GM12891 (cell line): ENCODE measurements around the gene BANK1.
"Not testable (repeated sequence)": the region's sequence is repeated elsewhere in the genome, so short reads cannot be mapped to it uniquely, and the experiment has no call there.

Source experiments
- PAX5 ChIP-seq: IDR thresholded peaks from 2 replicates; pipeline ENCODE4 v1.6.1; 2011; ENCODE audit warnings: low read length, moderate library complexity, mild to moderate bottlenecking; ENCODE audit not compliant: insufficient read depth, severe bottlenecking
- POLR2A ChIP-seq: IDR thresholded peaks from 2 replicates; pipeline ENCODE4 v1.6.1; 2011; ENCODE audit warnings: low read depth, low read length, control low read depth
- POLR2AphosphoS5 ChIP-seq: IDR thresholded peaks from 2 replicates; pipeline ENCODE4 v1.6.1; 2011; ENCODE audit warnings: low read depth, low read length, control low read depth
- POU2F2 ChIP-seq: IDR thresholded peaks from 2 replicates; pipeline ENCODE4 v1.6.1; 2011; ENCODE audit warnings: low read depth, mild to moderate bottlenecking, control low read depth, low read length, moderate library complexity
- SPI1 ChIP-seq: IDR thresholded peaks from 2 replicates; pipeline ENCODE4 v1.6.1; 2011; ENCODE audit warnings: low read depth, low read length, control low read depth
- TAF1 ChIP-seq: IDR thresholded peaks from 2 replicates; pipeline ENCODE4 v1.6.1; 2011; ENCODE audit warnings: low read depth, low read length, control low read depth

DNA sequence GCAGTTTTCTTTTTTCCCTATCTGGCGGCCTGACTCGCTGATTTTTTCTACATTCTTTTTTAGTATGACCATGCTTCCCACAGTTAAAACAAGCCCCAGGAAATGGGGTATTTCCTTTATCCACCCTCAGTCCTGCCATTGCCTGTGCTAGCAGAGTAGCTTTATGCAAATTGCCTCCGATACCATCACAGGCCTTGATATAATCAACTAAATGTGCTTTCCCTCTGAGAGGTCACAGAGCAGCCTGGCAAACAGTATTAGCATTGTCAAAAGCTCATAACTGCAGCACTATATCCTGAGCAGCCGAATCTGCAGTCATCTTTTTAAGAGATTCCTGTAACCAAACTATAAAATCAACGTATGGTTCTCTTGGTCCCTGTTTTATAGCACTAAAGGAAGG is 115.0 kb downstream of the BANK1 start:
- TF ChIP-seq TAF1, SPI1, POLR2AphosphoS5, POLR2A, POU2F2, PAX5: not testable (repeated sequence)
